Endometrial microvascular endothelial cells (primary cell): ENCODE results near the gene CREB5. TPM values are rescaled to one million over a fixed set of nuclear protein-coding genes. Genes with fewer than 3 reads are reported as not detected.
"Not testable (repeated sequence)": the region's sequence is repeated elsewhere in the genome, so short reads cannot be mapped to it uniquely, and the experiment has no call there.

Experiments
- in situ Hi-C: cut with HindIII; loops from 2 replicates; pipeline ENCODE4 v1.10.0; 2017; ENCODE audit warnings: low sequenced_read_pairs, low pct_unique_long_range_greater_than_20kb; ENCODE audit errors: inconsistent ontology term
- total RNA-seq: library from RNA; depleted of rRNA; stranded (reverse); fragments of >200 nt; gene quantifications from one replicate; pipeline ENCODE4 v1.2.3, GENCODE V29; 2015; ENCODE audit errors: inconsistent ontology term

The CREB5 gene
- total RNA-seq, 1 donor from 2014 or later: 12.6 TPM

- in situ Hi-C loops: not testable (repeated sequence)
Measured at GRCh38 chr7:28611399-28611897, 199.1 kb downstream of the CREB5 start.

GRCh38 chr7:28613262-28613661 lies 200.9 kb downstream of the CREB5 start:
- in situ Hi-C loops: no loop called here

- in situ Hi-C loops: no loop called here
Measured at GRCh38 chr7:28615091-28615490, 202.8 kb downstream of the CREB5 start.

- in situ Hi-C loops: no loop called here
Measured at GRCh38 chr7:28617308-28617880, 205.1 kb downstream of the CREB5 start.

GRCh38 chr7:28618383-28618782 lies 206.1 kb downstream of the CREB5 start:
- in situ Hi-C loops: no loop called here

- in situ Hi-C loops: no loop called here
Measured at GRCh38 chr7:28619256-28619655, 206.9 kb downstream of the CREB5 start.

- in situ Hi-C loops: no loop called here
Measured at GRCh38 chr7:28621369-28621841, 209.1 kb downstream of the CREB5 start.

- in situ Hi-C loops: no loop called here
Measured at GRCh38 chr7:28623105-28623730, 210.9 kb downstream of the CREB5 start.

- in situ Hi-C loops: no loop called here
Measured at GRCh38 chr7:28623863-28624262, 211.5 kb downstream of the CREB5 start.

GRCh38 chr7:28625432-28625831 lies 213.1 kb downstream of the CREB5 start:
- in situ Hi-C loops: no loop called here

- in situ Hi-C loops: no loop called here
Measured at GRCh38 chr7:28626221-28626620, 213.9 kb downstream of the CREB5 start.

GRCh38 chr7:28626624-28627262 lies 214.4 kb downstream of the CREB5 start:
- in situ Hi-C loops: no loop called here

- in situ Hi-C loops: no loop called here
Measured at GRCh38 chr7:28627263-28627653, 214.9 kb downstream of the CREB5 start.

- in situ Hi-C loops: no loop called here
Measured at GRCh38 chr7:28627896-28628295, 215.6 kb downstream of the CREB5 start.

GRCh38 chr7:28629216-28629842 lies 217.0 kb downstream of the CREB5 start:
- in situ Hi-C loops: no loop called here

- in situ Hi-C loops: no loop called here
Measured at GRCh38 chr7:28630350-28630749, 218.0 kb downstream of the CREB5 start.

GRCh38 chr7:28631995-28632394 lies 219.7 kb downstream of the CREB5 start:
- in situ Hi-C loops: no loop called here

GRCh38 chr7:28638914-28639313 lies 226.6 kb downstream of the CREB5 start:
- in situ Hi-C loops: no loop called here

GRCh38 chr7:28640001-28640400 lies 227.7 kb downstream of the CREB5 start:
- in situ Hi-C loops: no loop called here
